ENCODE measurements around the gene DLGAP1. TPM values are rescaled to one million over a fixed set of nuclear protein-coding genes. Genes with fewer than 3 reads are reported as not detected.

The DLGAP1 gene
- polyA plus RNA-seq, 1 donor from 2014 or later = 4.5 TPM

- H3K27me3 ChIP-seq (ENCODE audit: insufficient read depth, low read depth, low read length) = no peaks in the 10 kb centered on the region
- no peaks in the 10 kb centered on the region for H3K79me2 ChIP-seq (replicated peaks; ENCODE audit: insufficient read depth, low read length)
- no peaks in the 10 kb centered on the region for H3K36me3 ChIP-seq (ENCODE audit: insufficient read depth, low read length)
- no peak overlapping the region for H3K4me3 ChIP-seq (ENCODE audit: low read length)
- H3K9ac ChIP-seq (ENCODE audit: low read length) = no peak overlapping the region
- H3K4me2 ChIP-seq (ENCODE audit: low read length) = no peak overlapping the region
- TF ChIP-seq MXI1 (conservative IDR thresholded peaks at IDR 0.05; ENCODE audit: poor library complexity, severe bottlenecking) (no peak), EP300 (conservative IDR thresholded peaks at IDR 0.05; ENCODE audit: poor library complexity, severe bottlenecking) (no peak), TAF1 (IDR thresholded peaks at IDR 0.05; ENCODE audit: low read depth) (no peak), SMC3 (conservative IDR thresholded peaks at IDR 0.05; ENCODE audit: poor library complexity) (no peak), RAD21 (conservative IDR thresholded peaks at IDR 0.05) (no peak), REST (IDR thresholded peaks at IDR 0.05; ENCODE audit: borderline replicate concordance) (no peak), CTCF (IDR thresholded peaks at IDR 0.05; ENCODE audit: poor library complexity, severe bottlenecking) (no peak), EZH2 (IDR thresholded peaks at IDR 0.05; ENCODE audit: borderline replicate concordance, insufficient read depth, low read length, poor library complexity, severe bottlenecking) (no peak), POLR2AphosphoS5 (IDR thresholded peaks at IDR 0.05) (no peak)
- no peaks in the 10 kb centered on the region for H3K9me3 ChIP-seq (ENCODE audit: low read length)
- no peaks in the 10 kb centered on the region for H3F3A ChIP-seq (ENCODE audit: insufficient read depth, low read length, poor library complexity, severe bottlenecking)
- no peaks in the 10 kb centered on the region for H4K20me1 ChIP-seq (ENCODE audit: insufficient read depth)
- H3K9me2 ChIP-seq (ENCODE audit: insufficient read depth, low read length) = no peaks in the 10 kb centered on the region
- H2AFZ ChIP-seq (ENCODE audit: low read depth, low read length) = no peak overlapping the region
- H3K27ac ChIP-seq (ENCODE audit: low read length) = no peak overlapping the region
Measured at GRCh38 chr18:3761266-3761665, 693.8 kb downstream of the DLGAP1 start.

GRCh38 chr18:3760741-3761140 is 694.4 kb downstream of the DLGAP1 start:
- no peak overlapping the region for H3K27ac ChIP-seq (ENCODE audit: low read length)
- H3K9ac ChIP-seq (ENCODE audit: low read length) = no peak overlapping the region
- H3K36me3 ChIP-seq (ENCODE audit: insufficient read depth, low read length) = no peaks in the 10 kb centered on the region
- H3F3A ChIP-seq (ENCODE audit: insufficient read depth, low read length, poor library complexity, severe bottlenecking) = no peaks in the 10 kb centered on the region
- no peaks in the 10 kb centered on the region for H3K9me2 ChIP-seq (ENCODE audit: insufficient read depth, low read length)
- H3K4me3 ChIP-seq (ENCODE audit: low read length) = no peak overlapping the region
- H3K9me3 ChIP-seq (ENCODE audit: low read length) = no peaks in the 10 kb centered on the region
- no peak for TF ChIP-seq MXI1 (conservative IDR thresholded peaks at IDR 0.05; ENCODE audit: poor library complexity, severe bottlenecking)
- no peak for TF ChIP-seq POLR2AphosphoS5 (IDR thresholded peaks at IDR 0.05)
- no peak for TF ChIP-seq TAF1 (IDR thresholded peaks at IDR 0.05; ENCODE audit: low read depth)
- no peak for TF ChIP-seq RAD21 (conservative IDR thresholded peaks at IDR 0.05)
- TF ChIP-seq SMC3 (conservative IDR thresholded peaks at IDR 0.05; ENCODE audit: poor library complexity) = no peak
- no peak for TF ChIP-seq EP300 (conservative IDR thresholded peaks at IDR 0.05; ENCODE audit: poor library complexity, severe bottlenecking)
- no peak for TF ChIP-seq REST (IDR thresholded peaks at IDR 0.05; ENCODE audit: borderline replicate concordance)
- no peak for TF ChIP-seq CTCF (IDR thresholded peaks at IDR 0.05; ENCODE audit: poor library complexity, severe bottlenecking)
- TF ChIP-seq EZH2 (IDR thresholded peaks at IDR 0.05; ENCODE audit: borderline replicate concordance, insufficient read depth, low read length, poor library complexity, severe bottlenecking) = no peak
- no peaks in the 10 kb centered on the region for H3K79me2 ChIP-seq (replicated peaks; ENCODE audit: insufficient read depth, low read length)
- H2AFZ ChIP-seq (ENCODE audit: low read depth, low read length) = no peak overlapping the region
- H4K20me1 ChIP-seq (ENCODE audit: insufficient read depth) = no peaks in the 10 kb centered on the region
- no peaks in the 10 kb centered on the region for H3K27me3 ChIP-seq (ENCODE audit: insufficient read depth, low read depth, low read length)
- H3K4me2 ChIP-seq (ENCODE audit: low read length) = no peak overlapping the region

Measured in neural cell (in vitro differentiated cells).